Esophagus muscularis mucosa (tissue), 4 donors: ENCODE data around the gene ENPP6.

Experiments
- CTCF ChIP-seq, 3 experiments: fragments of 200-600 bp in 2 of 3; fragments of 450-650 bp in 1 of 3; sonication (generic) in 2 of 3; IDR thresholded peaks; one replicate each; pipeline ENCODE4 v1.5.1; 2017 to 2019; ENCODE audit warnings: antibody characterized with exemption in 3 of 3, mild to moderate bottlenecking in 2 of 3, moderate library complexity in 1 of 3
- EP300 ChIP-seq: sonication (generic); formaldehyde crosslinking; IDR thresholded peaks from one replicate; pipeline ENCODE4 v1.6.1; 2017; ENCODE audit warnings: antibody characterized with exemption
- POLR2AphosphoS5 ChIP-seq, 2 donors: sonication (generic); formaldehyde crosslinking; IDR thresholded peaks; one replicate each; pipeline ENCODE4 v1.6.1; 2017; ENCODE audit warnings: antibody characterized with exemption in 2 of 2

GRCh38 chr4:184228056-184228705 lies 10.5 kb upstream of the ENPP6 start:
- no peak for TF ChIP-seq CTCF (IDR thresholded peaks at IDR 0.05)
- TF ChIP-seq EP300, result no peak
- no peak for TF ChIP-seq POLR2AphosphoS5 (IDR thresholded peaks at IDR 0.05)
